ENCODE results near the gene C10orf71.

- no peak for TF ChIP-seq CHD2 (IDR thresholded peaks at IDR 0.05; ENCODE audit: low read length, partially characterized antibody)
- no peak for TF ChIP-seq POLR2AphosphoS5 (IDR thresholded peaks at IDR 0.05; ENCODE audit: low read depth, low read length)
- TF ChIP-seq, protein P1, sequence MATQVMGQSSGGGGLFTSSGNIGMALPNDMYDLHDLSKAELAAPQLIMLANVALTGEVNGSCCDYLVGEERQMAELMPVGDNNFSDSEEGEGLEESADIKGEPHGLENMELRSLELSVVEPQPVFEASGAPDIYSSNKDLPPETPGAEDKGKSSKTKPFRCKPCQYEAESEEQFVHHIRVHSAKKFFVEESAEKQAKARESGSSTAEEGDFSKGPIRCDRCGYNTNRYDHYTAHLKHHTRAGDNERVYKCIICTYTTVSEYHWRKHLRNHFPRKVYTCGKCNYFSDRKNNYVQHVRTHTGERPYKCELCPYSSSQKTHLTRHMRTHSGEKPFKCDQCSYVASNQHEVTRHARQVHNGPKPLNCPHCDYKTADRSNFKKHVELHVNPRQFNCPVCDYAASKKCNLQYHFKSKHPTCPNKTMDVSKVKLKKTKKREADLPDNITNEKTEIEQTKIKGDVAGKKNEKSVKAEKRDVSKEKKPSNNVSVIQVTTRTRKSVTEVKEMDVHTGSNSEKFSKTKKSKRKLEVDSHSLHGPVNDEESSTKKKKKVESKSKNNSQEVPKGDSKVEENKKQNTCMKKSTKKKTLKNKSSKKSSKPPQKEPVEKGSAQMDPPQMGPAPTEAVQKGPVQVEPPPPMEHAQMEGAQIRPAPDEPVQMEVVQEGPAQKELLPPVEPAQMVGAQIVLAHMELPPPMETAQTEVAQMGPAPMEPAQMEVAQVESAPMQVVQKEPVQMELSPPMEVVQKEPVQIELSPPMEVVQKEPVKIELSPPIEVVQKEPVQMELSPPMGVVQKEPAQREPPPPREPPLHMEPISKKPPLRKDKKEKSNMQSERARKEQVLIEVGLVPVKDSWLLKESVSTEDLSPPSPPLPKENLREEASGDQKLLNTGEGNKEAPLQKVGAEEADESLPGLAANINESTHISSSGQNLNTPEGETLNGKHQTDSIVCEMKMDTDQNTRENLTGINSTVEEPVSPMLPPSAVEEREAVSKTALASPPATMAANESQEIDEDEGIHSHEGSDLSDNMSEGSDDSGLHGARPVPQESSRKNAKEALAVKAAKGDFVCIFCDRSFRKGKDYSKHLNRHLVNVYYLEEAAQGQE (IDR thresholded peaks at IDR 0.05; ENCODE audit: low read depth, low read length) = no peak
- no peak for TF ChIP-seq RFX5 (IDR thresholded peaks at IDR 0.05; ENCODE audit: low read length)
- TF ChIP-seq, protein P2, sequence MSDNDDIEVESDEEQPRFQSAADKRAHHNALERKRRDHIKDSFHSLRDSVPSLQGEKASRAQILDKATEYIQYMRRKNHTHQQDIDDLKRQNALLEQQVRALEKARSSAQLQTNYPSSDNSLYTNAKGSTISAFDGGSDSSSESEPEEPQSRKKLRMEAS (IDR thresholded peaks at IDR 0.05; ENCODE audit: low read depth) = no peak
- TF ChIP-seq, protein P3, sequence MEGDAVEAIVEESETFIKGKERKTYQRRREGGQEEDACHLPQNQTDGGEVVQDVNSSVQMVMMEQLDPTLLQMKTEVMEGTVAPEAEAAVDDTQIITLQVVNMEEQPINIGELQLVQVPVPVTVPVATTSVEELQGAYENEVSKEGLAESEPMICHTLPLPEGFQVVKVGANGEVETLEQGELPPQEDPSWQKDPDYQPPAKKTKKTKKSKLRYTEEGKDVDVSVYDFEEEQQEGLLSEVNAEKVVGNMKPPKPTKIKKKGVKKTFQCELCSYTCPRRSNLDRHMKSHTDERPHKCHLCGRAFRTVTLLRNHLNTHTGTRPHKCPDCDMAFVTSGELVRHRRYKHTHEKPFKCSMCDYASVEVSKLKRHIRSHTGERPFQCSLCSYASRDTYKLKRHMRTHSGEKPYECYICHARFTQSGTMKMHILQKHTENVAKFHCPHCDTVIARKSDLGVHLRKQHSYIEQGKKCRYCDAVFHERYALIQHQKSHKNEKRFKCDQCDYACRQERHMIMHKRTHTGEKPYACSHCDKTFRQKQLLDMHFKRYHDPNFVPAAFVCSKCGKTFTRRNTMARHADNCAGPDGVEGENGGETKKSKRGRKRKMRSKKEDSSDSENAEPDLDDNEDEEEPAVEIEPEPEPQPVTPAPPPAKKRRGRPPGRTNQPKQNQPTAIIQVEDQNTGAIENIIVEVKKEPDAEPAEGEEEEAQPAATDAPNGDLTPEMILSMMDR (IDR thresholded peaks at IDR 0.05) = no peak
- TF ChIP-seq EP300 (IDR thresholded peaks at IDR 0.05; ENCODE audit: borderline replicate concordance in 1 of 2, low read depth in 1 of 2, low read length in 1 of 2) = no peak
Observed at GRCh38 chr10:49270565-49270964, 28.4 kb upstream of the C10orf71 start.

All from SK-N-SH (cell line).